Neural cell (in vitro differentiated cells): ENCODE measurements around the gene SLC26A2. TPM values are rescaled to one million over a fixed set of nuclear protein-coding genes. Genes with fewer than 3 reads are reported as not detected.

Experiments used
- H2AFZ ChIP-seq: fragments of 200-600, 300-800 bp; sonication (generic), shearing (Covaris generic); 2 replicates; pipeline ENCODE4 v1.6.0; 2014; ENCODE audit warnings: low read depth, mild to moderate bottlenecking, antibody characterized with exemption, low read length, moderate library complexity
- H3F3A ChIP-seq: fragments of 200-600 bp; shearing (Covaris generic); 2 replicates; pipeline ENCODE4 v1.6.1; 2016; ENCODE audit warnings: mild to moderate bottlenecking, moderate library complexity, mixed read lengths, antibody characterized with exemption, low read length; ENCODE audit not compliant: insufficient read depth, poor library complexity, severe bottlenecking
- H3K27ac ChIP-seq: fragments of 200-600, 300-800 bp; sonication (generic), shearing (Covaris generic); 2 replicates; pipeline ENCODE4 v1.5.1; 2014; ENCODE audit warnings: mild to moderate bottlenecking, low read length, moderate library complexity
- H3K27me3 ChIP-seq: fragments of 300-800, 200-600 bp; sonication (generic), shearing (Covaris generic); 2 replicates; pipeline ENCODE4 v1.6.0; 2014; ENCODE audit warnings: mild to moderate bottlenecking, low read depth, low read length, moderate library complexity; ENCODE audit not compliant: insufficient read depth
- H3K36me3 ChIP-seq: fragments of 300-800, 200-600 bp; sonication (generic), shearing (Covaris generic); 2 replicates; pipeline ENCODE4 v1.5.1; 2014; ENCODE audit warnings: mild to moderate bottlenecking, antibody characterized with exemption, low read length, moderate library complexity; ENCODE audit not compliant: insufficient read depth
- H3K4me2 ChIP-seq: fragments of 300-800, 200-600 bp; sonication (generic), shearing (Covaris generic); 2 replicates; pipeline ENCODE4 v1.6.0; 2014; ENCODE audit warnings: mild to moderate bottlenecking, low read length
- H3K4me3 ChIP-seq: fragments of 300-800, 200-600 bp; sonication (generic), shearing (Covaris generic); 2 replicates; pipeline ENCODE4 v1.5.1; 2014; ENCODE audit warnings: mild to moderate bottlenecking, low read length, moderate library complexity
- H3K79me2 ChIP-seq: fragments of 200-600 bp; shearing (Covaris generic); replicated peaks from 2 replicates; pipeline ENCODE4 v1.6.0; 2014; ENCODE audit warnings: mild to moderate bottlenecking, low read length, moderate library complexity; ENCODE audit not compliant: insufficient read depth
- H3K9ac ChIP-seq: fragments of 300-800, 200-600 bp; sonication (generic), shearing (Covaris generic); 2 replicates; pipeline ENCODE4 v1.6.1; 2016; ENCODE audit warnings: mild to moderate bottlenecking, low read length, mixed read lengths
- H3K9me2 ChIP-seq: fragments of 200-600 bp; shearing (Covaris generic); 2 replicates; pipeline ENCODE4 v1.6.1; 2016; ENCODE audit warnings: mild to moderate bottlenecking, low read length, mixed read lengths; ENCODE audit not compliant: insufficient read depth
- H3K9me3 ChIP-seq: fragments of 200-600, 300-800 bp; sonication (generic), shearing (Covaris generic); 2 replicates; pipeline ENCODE4 v1.6.1; 2016; ENCODE audit warnings: mild to moderate bottlenecking, mixed run types, low read length, moderate library complexity, mixed read lengths
- H4K20me1 ChIP-seq: fragments of 200-600 bp; shearing (Covaris generic); 2 replicates; pipeline ENCODE4 v1.6.1; 2016; ENCODE audit warnings: mild to moderate bottlenecking, mixed run types; ENCODE audit not compliant: insufficient read depth
- CTCF ChIP-seq: fragments of 450-650 bp; IDR thresholded peaks from 2 replicates; pipeline ENCODE4 v1.5.1; 2014; ENCODE audit warnings: antibody characterized with exemption, mild to moderate bottlenecking, moderate library complexity; ENCODE audit not compliant: poor library complexity, severe bottlenecking
- EP300 ChIP-seq: fragments of 450-650 bp; conservative IDR thresholded peaks from 2 replicates; pipeline ENCODE4 v1.6.1; 2014; ENCODE audit warnings: antibody characterized with exemption, mild to moderate bottlenecking, moderate library complexity; ENCODE audit not compliant: poor library complexity, severe bottlenecking
- EZH2 ChIP-seq: fragments of 200-600, 300-800 bp; shearing (Covaris generic), sonication (generic); IDR thresholded peaks from 2 replicates; pipeline ENCODE4 v1.6.1; 2014; ENCODE audit warnings: antibody characterized with exemption, low read length, borderline replicate concordance, mild to moderate bottlenecking; ENCODE audit not compliant: insufficient read depth, poor library complexity, severe bottlenecking
- MXI1 ChIP-seq: fragments of 450-650 bp; conservative IDR thresholded peaks from 2 replicates; pipeline ENCODE4 v1.6.1; 2014; ENCODE audit warnings: antibody characterized with exemption, mild to moderate bottlenecking; ENCODE audit not compliant: poor library complexity, severe bottlenecking
- POLR2AphosphoS5 ChIP-seq: IDR thresholded peaks from 2 replicates; pipeline ENCODE4 v1.6.1; 2012
- RAD21 ChIP-seq: fragments of 450-650 bp; conservative IDR thresholded peaks from 2 replicates; pipeline ENCODE4 v1.6.1; 2014; ENCODE audit warnings: antibody characterized with exemption, mild to moderate bottlenecking, moderate library complexity
- SMC3 ChIP-seq: fragments of 450-650 bp; conservative IDR thresholded peaks from 2 replicates; pipeline ENCODE4 v1.6.1; 2014; ENCODE audit warnings: antibody characterized with exemption, mild to moderate bottlenecking, moderate library complexity; ENCODE audit not compliant: poor library complexity
- TAF1 ChIP-seq: IDR thresholded peaks from 2 replicates; pipeline ENCODE4 v1.6.1; 2012; ENCODE audit warnings: low read depth
- polyA plus RNA-seq: library from polyadenylated mRNA; depleted of rRNA; stranded (reverse); fragments of >200 nt; gene quantifications from 2 replicates; pipeline ENCODE4 v1.2.3, GENCODE V29; 2014
- TF ChIP-seq, protein P1 (sequence below): IDR thresholded peaks from 2 replicates; pipeline ENCODE4 v1.6.1; 2012; ENCODE audit warnings: borderline replicate concordance

The SLC26A2 gene
- polyA plus RNA-seq, 1 donor from 2014 or later = 5.4 TPM

- no peaks in the 10 kb centered on the region for H3K36me3 ChIP-seq
- no peak overlapping the region for H3K4me2 ChIP-seq
- H3K79me2 ChIP-seq = no peaks in the 10 kb centered on the region
- H3K4me3 ChIP-seq = no peak overlapping the region
- no peak for TF ChIP-seq CTCF
- TF ChIP-seq SMC3 = no peak
- TF ChIP-seq EP300 = no peak
- TF ChIP-seq MXI1 = no peak
- no peak for TF ChIP-seq POLR2AphosphoS5
- no peak for TF ChIP-seq TAF1
- TF ChIP-seq, protein P1, sequence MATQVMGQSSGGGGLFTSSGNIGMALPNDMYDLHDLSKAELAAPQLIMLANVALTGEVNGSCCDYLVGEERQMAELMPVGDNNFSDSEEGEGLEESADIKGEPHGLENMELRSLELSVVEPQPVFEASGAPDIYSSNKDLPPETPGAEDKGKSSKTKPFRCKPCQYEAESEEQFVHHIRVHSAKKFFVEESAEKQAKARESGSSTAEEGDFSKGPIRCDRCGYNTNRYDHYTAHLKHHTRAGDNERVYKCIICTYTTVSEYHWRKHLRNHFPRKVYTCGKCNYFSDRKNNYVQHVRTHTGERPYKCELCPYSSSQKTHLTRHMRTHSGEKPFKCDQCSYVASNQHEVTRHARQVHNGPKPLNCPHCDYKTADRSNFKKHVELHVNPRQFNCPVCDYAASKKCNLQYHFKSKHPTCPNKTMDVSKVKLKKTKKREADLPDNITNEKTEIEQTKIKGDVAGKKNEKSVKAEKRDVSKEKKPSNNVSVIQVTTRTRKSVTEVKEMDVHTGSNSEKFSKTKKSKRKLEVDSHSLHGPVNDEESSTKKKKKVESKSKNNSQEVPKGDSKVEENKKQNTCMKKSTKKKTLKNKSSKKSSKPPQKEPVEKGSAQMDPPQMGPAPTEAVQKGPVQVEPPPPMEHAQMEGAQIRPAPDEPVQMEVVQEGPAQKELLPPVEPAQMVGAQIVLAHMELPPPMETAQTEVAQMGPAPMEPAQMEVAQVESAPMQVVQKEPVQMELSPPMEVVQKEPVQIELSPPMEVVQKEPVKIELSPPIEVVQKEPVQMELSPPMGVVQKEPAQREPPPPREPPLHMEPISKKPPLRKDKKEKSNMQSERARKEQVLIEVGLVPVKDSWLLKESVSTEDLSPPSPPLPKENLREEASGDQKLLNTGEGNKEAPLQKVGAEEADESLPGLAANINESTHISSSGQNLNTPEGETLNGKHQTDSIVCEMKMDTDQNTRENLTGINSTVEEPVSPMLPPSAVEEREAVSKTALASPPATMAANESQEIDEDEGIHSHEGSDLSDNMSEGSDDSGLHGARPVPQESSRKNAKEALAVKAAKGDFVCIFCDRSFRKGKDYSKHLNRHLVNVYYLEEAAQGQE = no peak
- no peak for TF ChIP-seq EZH2
- TF ChIP-seq RAD21 = no peak
- H4K20me1 ChIP-seq = no peaks in the 10 kb centered on the region
- H2AFZ ChIP-seq = no peak overlapping the region
- H3K9ac ChIP-seq = no peak overlapping the region
- no peak overlapping the region for H3K27ac ChIP-seq
- H3K9me2 ChIP-seq = no peaks in the 10 kb centered on the region
- no peaks in the 10 kb centered on the region for H3K9me3 ChIP-seq
- H3K27me3 ChIP-seq = no peaks in the 10 kb centered on the region
- H3F3A ChIP-seq = no peaks in the 10 kb centered on the region
Observed at GRCh38 chr5:149966946-149967345, 6.4 kb downstream of the SLC26A2 start.

DNA sequence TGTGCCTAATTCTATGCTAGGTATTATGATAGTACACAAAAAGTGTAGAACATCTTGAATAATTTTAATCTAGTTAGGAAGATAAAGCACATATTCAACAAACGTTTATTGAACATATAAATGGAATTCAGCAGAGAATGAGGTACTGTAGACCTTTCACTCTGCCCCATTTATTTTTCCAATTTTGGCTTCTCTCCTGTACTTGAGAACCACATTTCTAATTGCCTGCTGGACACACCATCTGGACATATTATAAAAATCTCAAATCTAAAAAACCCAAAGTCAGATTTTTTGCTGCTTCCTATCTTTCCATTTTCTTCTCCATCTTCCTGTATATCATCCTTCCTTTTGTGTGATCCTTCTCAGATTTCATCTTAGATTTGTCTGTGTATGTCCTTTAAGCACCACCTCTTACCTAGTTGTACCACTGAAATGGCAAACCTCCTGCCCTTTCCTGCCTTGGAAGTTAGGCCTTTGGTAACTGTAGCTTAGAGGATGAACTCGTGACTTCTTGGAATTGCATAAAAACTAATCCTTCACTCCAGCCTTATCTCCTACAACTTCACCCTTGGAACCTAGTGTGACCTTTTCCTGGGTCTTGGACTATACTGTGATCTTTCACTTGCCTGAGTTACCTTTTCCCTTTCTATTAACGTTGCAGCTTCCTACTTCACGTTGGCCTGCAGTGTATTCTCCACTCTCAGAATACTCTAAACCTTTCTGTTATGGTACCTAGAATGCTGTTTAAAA lies 8.8 kb downstream of the SLC26A2 start:
- Histone ChIP-seq H3K4me3 (no peak overlapping the region), H4K20me1 (no peaks in the 10 kb centered on the region), H3K27me3 (no peaks in the 10 kb centered on the region), H3K9me3 (no peaks in the 10 kb centered on the region), H3K4me2 (no peak overlapping the region), H3F3A (no peaks in the 10 kb centered on the region), H3K27ac (no peak overlapping the region), H3K79me2 (no peaks in the 10 kb centered on the region), H2AFZ (no peak overlapping the region), H3K9ac (no peak overlapping the region), H3K36me3 (no peaks in the 10 kb centered on the region), H3K9me2 (no peaks in the 10 kb centered on the region)
- TF ChIP-seq EZH2 (no peak), POLR2AphosphoS5 (no peak), EP300 (no peak), RAD21 (no peak), TAF1 (no peak), SMC3 (no peak), CTCF (no peak), MXI1 (no peak)
- TF ChIP-seq, protein P1 = no peak
